SU-DHL-6 (cell line): ENCODE results near the gene GATAD2A.

ENCODE experiments used
- H2AFZ ChIP-seq: fragments of 200-600 bp; sonication (generic); 2 replicates; pipeline ENCODE4 v1.6.1; 2014; ENCODE audit warnings: low read depth, mild to moderate bottlenecking, moderate library complexity, mixed read lengths, antibody characterized with exemption, low read length; ENCODE audit not compliant: severe bottlenecking
- H3F3A ChIP-seq: fragments of 200-600 bp; shearing (Covaris generic); 2 replicates; pipeline ENCODE4 v1.6.0; 2016; ENCODE audit warnings: antibody characterized with exemption, mild to moderate bottlenecking; ENCODE audit not compliant: insufficient read depth
- H3K27ac ChIP-seq: fragments of 200-600 bp; sonication (generic); 2 replicates; pipeline ENCODE4 v1.5.1; 2016; ENCODE audit warnings: low read depth, mild to moderate bottlenecking, low read length, moderate library complexity, mixed read lengths
- H3K27me3 ChIP-seq: fragments of 200-600 bp; sonication (generic), shearing (Covaris generic); 2 replicates; pipeline ENCODE4 v1.6.0; 2014; ENCODE audit warnings: mild to moderate bottlenecking, low read length
- H3K36me3 ChIP-seq: fragments of 200-600 bp; sonication (generic); 2 replicates; pipeline ENCODE4 v1.6.1; 2014; ENCODE audit warnings: mild to moderate bottlenecking, low read length, mixed read lengths
- H3K4me2 ChIP-seq: fragments of 300-600, 200-600 bp; shearing (Covaris generic), sonication (generic); 2 replicates; pipeline ENCODE4 v1.6.0; 2014; ENCODE audit warnings: low read length, low read depth, mild to moderate bottlenecking; ENCODE audit not compliant: poor library complexity, severe bottlenecking
- H3K4me3 ChIP-seq: fragments of 200-600 bp; sonication (generic); 2 replicates; pipeline ENCODE4 v1.5.1; 2014; ENCODE audit warnings: antibody characterized with exemption, low read length, mild to moderate bottlenecking, mixed read lengths; ENCODE audit not compliant: insufficient read depth, poor library complexity, severe bottlenecking
- H3K79me2 ChIP-seq: fragments of 200-600 bp; sonication (generic); 2 replicates; pipeline ENCODE4 v1.6.1; 2014; ENCODE audit warnings: mild to moderate bottlenecking, low read length, moderate library complexity; ENCODE audit not compliant: insufficient read depth
- H3K9ac ChIP-seq: fragments of 200-600 bp; sonication (generic); 2 replicates; pipeline ENCODE4 v1.7.0; 2014; ENCODE audit warnings: mild to moderate bottlenecking, low read length
- H3K9me2 ChIP-seq: fragments of 200-600 bp; sonication (generic); replicated peaks from 2 replicates; pipeline ENCODE4 v1.6.1; 2014; ENCODE audit warnings: low read length; ENCODE audit not compliant: insufficient read depth
- H3K9me3 ChIP-seq: fragments of 200-600 bp; sonication (generic); 2 replicates; pipeline ENCODE4 v1.6.1; 2014; ENCODE audit warnings: low read length, mixed read lengths; ENCODE audit not compliant: insufficient read depth
- H4K20me1 ChIP-seq: fragments of 200-600 bp; sonication (generic); 2 replicates; pipeline ENCODE4 v1.6.1; 2014; ENCODE audit warnings: low read depth, mild to moderate bottlenecking, antibody characterized with exemption, low read length, moderate library complexity, mixed read lengths
- CTCF ChIP-seq: fragments of 200-600 bp; sonication (generic); IDR thresholded peaks from one replicate; pipeline ENCODE4 v1.5.1; 2017; ENCODE audit warnings: antibody characterized with exemption, mild to moderate bottlenecking, low read length, moderate library complexity; ENCODE audit not compliant: insufficient read depth, poor library complexity, severe bottlenecking
- EZH2phosphoT487 ChIP-seq: fragments of 200-600 bp; sonication (generic), shearing (Covaris generic); conservative IDR thresholded peaks from 2 replicates; pipeline ENCODE4 v1.6.1; 2018; ENCODE audit warnings: mild to moderate bottlenecking, antibody characterized with exemption, low read length, moderate library complexity, mixed read lengths

The GATAD2A gene

GRCh38 chr19:19459073-19459472, 53.6 kb downstream of the GATAD2A start:
- peaks cover 95% of the 10 kb centered on the region for H3K79me2 ChIP-seq
- H3K27ac ChIP-seq, result peak overlapping the region; percentile 69
- H2AFZ ChIP-seq, result no peak overlapping the region
- H3K4me2 ChIP-seq, result peak overlapping the region; percentile 45
- peaks cover 13% of the 10 kb centered on the region; the same call in 1 of the 2 replicates for H3F3A ChIP-seq
- no peaks in the 10 kb centered on the region for H3K9me3 ChIP-seq
- no peaks in the 10 kb centered on the region for H3K9me2 ChIP-seq
- H3K36me3 ChIP-seq, result no peaks in the 10 kb centered on the region
- H3K9ac ChIP-seq, result 0 out of 2 replicates have a peak overlapping the region, but pooled peaks have one; percentile 40
- H3K4me3 ChIP-seq, result no peak overlapping the region
- TF ChIP-seq EZH2phosphoT487, result no peak
- TF ChIP-seq CTCF, result no peak
- no peaks in the 10 kb centered on the region for H3K27me3 ChIP-seq
- H4K20me1 ChIP-seq, result peaks cover 4% of the 10 kb centered on the region; the same call in 1 of the 2 replicates

GRCh38 chr19:19459707-19460251, 54.3 kb downstream of the GATAD2A start:
- H3K9ac ChIP-seq, result peak overlapping the region; percentile 40
- no peaks in the 10 kb centered on the region for H3K27me3 ChIP-seq
- peaks cover 2% of the 10 kb centered on the region; the same call in 1 of the 2 replicates for H3K36me3 ChIP-seq
- peaks cover 13% of the 10 kb centered on the region; the same call in 1 of the 2 replicates for H3F3A ChIP-seq
- H3K9me2 ChIP-seq, result no peaks in the 10 kb centered on the region
- peak overlapping the region; percentile 69 for H3K27ac ChIP-seq
- H4K20me1 ChIP-seq, result peaks cover 4% of the 10 kb centered on the region; the same call in 1 of the 2 replicates
- H3K4me3 ChIP-seq, result peak overlapping the region; percentile 12
- H2AFZ ChIP-seq, result no peak overlapping the region
- peaks cover 95% of the 10 kb centered on the region for H3K79me2 ChIP-seq
- H3K9me3 ChIP-seq, result no peaks in the 10 kb centered on the region
- peak overlapping the region; percentile 45 for H3K4me2 ChIP-seq
- TF ChIP-seq CTCF (no peak), EZH2phosphoT487 (no peak)

- Histone ChIP-seq H3F3A (peaks cover 13% of the 10 kb centered on the region; the same call in 1 of the 2 replicates), H3K9me2 (no peaks in the 10 kb centered on the region), H3K4me3 (peak overlapping the region; percentile 12), H3K9ac (peak overlapping the region; percentile 40), H4K20me1 (peaks cover 4% of the 10 kb centered on the region; the same call in 1 of the 2 replicates), H2AFZ (no peak overlapping the region), H3K36me3 (peaks cover 7% of the 10 kb centered on the region), H3K27me3 (no peaks in the 10 kb centered on the region), H3K27ac (peak overlapping the region; percentile 69), H3K9me3 (no peaks in the 10 kb centered on the region), H3K4me2 (peak overlapping the region; percentile 45), H3K79me2 (peaks cover 95% of the 10 kb centered on the region)
- no peak for TF ChIP-seq CTCF
- no peak for TF ChIP-seq EZH2phosphoT487
Measured at GRCh38 chr19:19460258-19460731, 54.8 kb downstream of the GATAD2A start.
